Activated T-cell treated with anti-CD3 and anti-CD28 coated beads, Interleukin-2, amount 50 U/mL, for 48 hours (primary cell): ENCODE data around the gene MAP7.

ENCODE experiments used
- DNase-seq, 2 experiments: peaks; one replicate each; pipeline ENCODE4 v3.0.0-alpha.2; 2020

Gene MAP7

GRCh38 chr6:136563386-136564152 lies 13.3 kb upstream of the MAP7 start:
- no peak for DNase-seq

GRCh38 chr6:136562211-136562610 lies 12.0 kb upstream of the MAP7 start:
- DNase-seq = no peak

DNA sequence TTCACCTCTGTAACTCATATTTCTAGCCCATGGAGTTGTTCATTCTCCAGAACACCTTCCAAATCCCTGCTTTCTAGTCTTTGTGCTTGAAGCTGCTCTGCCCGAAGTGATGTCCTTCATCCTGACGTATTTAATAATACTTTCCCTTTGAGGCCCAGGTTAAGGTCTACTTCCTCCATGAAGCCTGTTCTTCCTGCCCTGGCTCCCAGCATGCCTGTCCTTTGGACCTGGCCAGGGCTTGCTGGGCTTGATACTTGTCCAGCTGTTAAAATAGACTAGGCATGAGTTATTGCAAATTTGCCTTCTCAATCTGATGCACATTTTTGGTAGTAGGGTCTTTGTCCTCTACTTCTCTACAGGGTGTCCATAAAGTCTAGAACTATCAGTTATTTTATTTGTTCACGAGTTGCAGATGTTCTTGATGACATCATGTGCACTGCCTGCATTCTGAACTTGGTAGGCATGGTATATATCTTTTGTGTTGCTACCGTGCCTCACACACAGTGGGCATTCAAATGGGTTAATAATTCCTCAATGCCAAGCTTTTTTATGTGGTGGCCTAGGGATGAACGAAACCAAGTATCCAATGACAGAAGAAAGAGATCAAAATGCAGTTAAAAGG lies 3.1 kb upstream of the MAP7 start:
- DNase-seq = no peak

DNA sequence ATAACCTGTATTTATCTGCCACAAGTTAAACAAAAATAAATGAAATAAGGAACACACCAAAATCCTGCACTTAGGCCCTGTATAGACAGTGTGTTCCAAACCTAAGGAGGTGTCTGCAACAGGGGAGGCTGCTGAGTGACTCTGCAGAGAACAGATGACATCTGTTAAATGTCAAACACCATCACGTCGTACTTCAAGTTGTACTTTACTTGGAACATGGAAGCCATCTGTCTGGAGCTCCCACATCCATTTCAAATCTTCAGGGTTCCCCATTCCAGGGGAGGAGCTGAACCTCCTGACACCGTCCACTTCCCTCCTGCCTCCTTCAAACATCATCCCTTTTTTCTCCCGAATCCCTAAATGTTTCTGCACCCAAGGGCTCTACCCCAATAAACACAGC lies 1.8 kb upstream of the MAP7 start:
- DNase-seq = no peak

DNA sequence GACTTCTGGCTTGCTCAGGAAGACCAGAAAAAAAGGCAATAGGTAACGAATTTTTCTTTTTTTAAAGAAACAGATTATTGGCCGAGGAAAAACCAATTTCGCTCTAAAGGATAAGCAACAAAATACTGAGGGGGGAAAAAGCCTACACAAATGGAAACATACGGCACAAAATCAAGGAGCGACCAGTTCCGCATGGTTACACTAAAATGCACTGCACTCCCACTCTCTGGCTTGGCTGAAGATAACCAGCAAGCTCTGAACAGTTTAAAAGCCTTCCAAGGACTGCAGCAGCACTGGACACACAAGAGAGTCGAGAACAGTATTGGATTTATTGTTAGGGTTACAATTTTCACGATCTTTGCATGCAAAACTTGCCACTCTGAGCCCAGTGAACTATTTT lies 881 bp upstream of the MAP7 start:
- no peak for DNase-seq

GRCh38 chr6:136550045-136550329 lies 235 bp downstream of the MAP7 start:
- DNase-seq = no peak

- DNase-seq = peak in 1 of 2 experiments; percentile 20
These were observed 750 bp downstream of the MAP7 start for GRCh38 chr6:136549300-136550044.

DNA sequence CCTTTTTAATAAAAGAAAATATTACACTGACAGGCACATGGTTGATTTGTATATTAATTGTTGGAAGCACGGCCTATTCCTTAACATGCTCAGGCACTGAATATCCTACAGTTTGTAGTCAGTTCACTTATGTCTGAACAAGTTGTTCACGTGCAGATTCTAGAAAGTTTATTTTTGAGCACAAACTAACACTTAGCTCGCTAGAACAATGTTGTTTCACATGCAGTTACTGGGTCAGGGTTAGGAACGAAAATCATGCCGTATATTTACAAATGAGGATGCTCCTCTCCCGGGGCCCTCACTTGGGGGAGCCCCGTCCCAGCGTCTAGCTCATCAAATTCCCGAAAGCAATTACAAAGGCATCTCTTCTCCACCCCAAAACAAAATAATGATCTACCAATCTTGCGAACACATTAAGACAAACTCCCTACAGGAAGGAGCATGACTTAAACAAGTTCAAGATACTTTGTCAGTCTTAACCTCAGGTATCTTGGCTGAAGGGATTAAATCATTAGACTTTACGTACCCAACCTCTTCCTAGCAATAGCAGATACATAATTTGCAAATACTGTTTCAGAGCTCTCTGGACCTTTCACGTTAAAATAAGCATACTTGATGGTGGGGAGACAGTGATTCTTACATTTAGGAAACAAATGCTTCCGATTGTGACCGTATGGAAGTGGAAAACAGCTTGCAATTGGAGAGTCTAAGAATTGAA lies 1.5 kb downstream of the MAP7 start:
- DNase-seq = no peak

DNA sequence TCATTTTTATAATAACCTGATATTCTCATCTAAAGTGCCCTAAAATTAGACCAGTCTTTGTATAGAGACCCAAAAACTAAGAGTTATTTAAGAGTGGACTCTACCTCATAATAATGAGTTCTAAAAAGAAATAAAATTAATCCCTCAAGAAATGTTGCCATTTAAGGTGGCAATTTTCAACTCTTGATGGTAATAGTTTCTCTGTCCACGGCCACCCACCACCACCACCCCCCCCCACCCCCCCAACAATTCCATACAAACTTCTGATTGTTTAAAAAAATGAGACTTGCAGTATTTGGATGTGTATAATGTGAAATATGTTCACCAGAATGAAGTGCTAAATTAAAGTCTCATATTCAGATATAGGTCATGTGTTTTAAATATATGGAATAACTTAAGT lies 2.4 kb downstream of the MAP7 start:
- no peak for DNase-seq

- no peak for DNase-seq
These were observed 2.9 kb downstream of the MAP7 start for GRCh38 chr6:136547336-136547735.

- DNase-seq = no peak
These were observed 3.9 kb downstream of the MAP7 start for GRCh38 chr6:136546331-136546730.

GRCh38 chr6:136544326-136544725 lies 5.9 kb downstream of the MAP7 start:
- DNase-seq = no peak

DNA sequence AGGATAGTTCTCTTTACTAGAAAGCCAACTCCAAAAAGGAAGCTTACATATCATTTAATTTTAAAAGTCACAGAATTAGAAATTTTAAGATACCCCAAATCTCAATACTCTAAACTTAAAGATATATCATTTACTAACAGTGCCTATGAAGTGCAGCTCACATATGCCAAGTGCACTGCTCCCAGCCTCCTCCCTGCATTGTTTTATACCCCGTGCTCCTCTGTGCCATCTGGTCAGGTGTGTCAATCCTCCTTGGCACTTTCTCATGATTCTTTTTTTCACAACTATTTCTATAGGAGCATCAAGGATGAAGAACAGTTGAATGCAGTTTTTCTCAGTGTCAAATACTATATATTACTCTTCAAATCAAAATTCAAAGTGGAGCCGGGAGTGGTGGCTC lies 8.8 kb downstream of the MAP7 start:
- DNase-seq = no peak

- DNase-seq = no peak
These were observed 10.1 kb downstream of the MAP7 start for GRCh38 chr6:136539967-136540652.

DNA sequence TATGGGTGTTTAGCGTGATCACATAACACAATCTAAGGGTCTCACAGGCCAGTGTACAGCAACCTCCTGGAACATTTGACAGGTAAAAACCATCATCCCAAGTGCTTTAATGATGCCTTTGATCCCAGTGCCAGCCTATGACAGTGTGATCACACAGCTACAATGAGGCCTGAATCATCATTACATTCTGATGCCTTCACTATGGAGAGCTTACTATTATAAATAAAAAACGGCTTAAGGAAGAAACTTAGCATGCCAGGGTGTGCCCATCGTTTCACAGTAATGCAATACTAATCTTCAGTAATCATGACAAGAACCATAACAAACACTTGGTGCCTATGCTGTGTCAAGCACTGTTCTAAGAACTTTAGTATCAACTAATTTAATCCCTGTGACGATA lies 11.4 kb downstream of the MAP7 start:
- no peak for DNase-seq

DNA sequence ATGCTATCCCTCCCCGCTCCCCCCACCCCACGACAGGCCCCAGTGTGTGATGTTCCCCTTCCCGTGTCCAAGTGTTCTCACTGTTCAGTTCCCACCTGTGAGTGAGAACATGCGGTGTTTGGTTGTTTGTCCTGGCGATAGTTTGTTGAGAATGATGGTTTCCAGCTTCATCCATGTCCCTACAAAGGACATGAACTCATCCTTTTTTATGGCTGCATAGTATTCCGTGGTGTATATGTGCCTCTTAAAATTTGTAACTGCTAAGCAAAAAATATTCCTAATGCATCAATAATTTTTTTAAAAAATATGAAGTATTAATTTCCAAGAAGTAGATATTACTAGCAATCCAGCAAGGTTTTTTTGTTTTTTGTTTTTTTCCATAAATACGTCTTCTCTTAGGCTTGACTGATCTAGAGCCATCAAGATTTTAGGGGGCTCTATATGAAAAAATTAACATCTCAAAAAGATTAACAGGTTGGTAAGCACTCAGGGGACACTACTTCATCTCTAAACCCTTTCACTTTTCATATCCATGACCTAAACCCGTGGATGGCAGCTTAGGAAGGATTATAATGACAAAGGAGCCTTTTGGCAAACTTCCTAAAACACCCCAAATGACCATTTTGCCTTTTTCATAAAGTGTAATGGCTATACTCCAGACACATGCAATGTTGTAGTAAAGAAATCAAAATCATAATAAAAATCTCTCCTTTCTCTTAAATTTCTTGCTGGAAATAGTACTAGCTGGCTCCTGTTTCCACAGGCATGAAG lies 14.2 kb downstream of the MAP7 start:
- no peak for DNase-seq

GRCh38 chr6:136535017-136535765 lies 15.0 kb downstream of the MAP7 start:
- DNase-seq = no peak

DNA sequence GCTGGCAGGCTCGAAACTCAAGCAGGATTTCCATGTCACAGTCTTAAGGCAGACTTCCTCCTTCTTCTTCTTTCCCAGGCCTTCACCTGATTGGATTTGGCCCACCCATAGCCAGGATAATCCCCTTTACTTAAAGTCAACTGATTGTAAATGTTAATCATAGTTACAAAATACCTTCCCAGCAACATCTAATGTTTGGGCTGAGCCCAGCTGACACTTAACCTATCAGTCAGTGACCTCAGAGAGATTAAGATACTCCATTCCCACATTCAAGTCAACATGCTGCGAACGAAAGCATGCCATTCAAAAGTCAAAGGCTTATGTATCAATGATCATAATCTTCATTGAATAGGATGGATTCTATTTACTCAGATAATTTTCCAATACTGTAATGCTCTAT lies 16.0 kb downstream of the MAP7 start:
- DNase-seq = no peak

GRCh38 chr6:136533487-136533886 lies 16.7 kb downstream of the MAP7 start:
- no peak for DNase-seq

- DNase-seq = no peak
These were observed 18.2 kb downstream of the MAP7 start for GRCh38 chr6:136532030-136532429.

DNA sequence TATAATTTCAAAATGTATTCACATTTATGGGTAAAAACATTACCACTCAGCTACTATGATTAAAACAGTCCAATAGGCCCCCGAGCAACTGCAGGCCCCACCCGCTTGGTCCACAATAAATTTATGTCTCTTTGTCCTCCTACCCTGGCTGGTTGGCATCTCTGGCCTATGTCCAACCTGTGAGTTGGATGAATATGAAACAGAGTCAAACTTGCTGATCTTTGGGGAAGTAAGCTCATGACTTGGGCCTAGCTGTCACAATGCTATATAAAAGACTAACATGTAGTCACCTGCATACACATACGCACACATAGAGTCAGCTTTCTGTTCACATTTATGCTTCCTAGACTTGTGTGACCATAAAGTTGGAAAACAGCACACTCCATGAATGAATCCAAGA lies 20.5 kb downstream of the MAP7 start:
- no peak for DNase-seq

DNA sequence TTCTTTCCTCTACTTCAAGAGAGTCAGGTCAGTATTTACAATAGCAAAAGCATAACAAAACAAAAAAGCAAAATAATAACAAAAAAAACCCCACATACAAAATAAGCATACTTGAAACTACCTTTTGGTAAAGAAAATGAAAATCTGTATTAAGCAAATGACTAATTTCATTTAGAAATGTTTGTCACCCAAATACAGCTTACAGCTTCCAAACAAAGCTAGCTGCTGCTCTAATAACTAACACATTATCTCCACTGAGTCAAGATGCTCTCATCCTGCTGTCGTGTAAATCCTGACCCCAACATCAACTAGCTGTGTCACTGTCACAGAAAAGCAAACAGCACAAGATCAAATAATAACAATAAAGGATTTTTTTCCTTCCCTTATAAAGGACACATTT lies 21.7 kb downstream of the MAP7 start:
- no peak for DNase-seq
